ENCODE data around the gene FRMD4A.

Gene FRMD4A

GRCh38 chr10:14182781-14183180 is 147.9 kb downstream of the FRMD4A start:
- DNase-seq = no peak

GRCh38 chr10:14181567-14181936 is 149.2 kb downstream of the FRMD4A start:
- no peak for DNase-seq

- no peak for DNase-seq
These were observed 149.7 kb downstream of the FRMD4A start for GRCh38 chr10:14180911-14181566.

- no peak for DNase-seq
These were observed 151.5 kb downstream of the FRMD4A start for GRCh38 chr10:14179251-14179650.

GRCh38 chr10:14173706-14174594 is 156.8 kb downstream of the FRMD4A start:
- no peak for DNase-seq

GRCh38 chr10:14173391-14173705 is 157.4 kb downstream of the FRMD4A start:
- DNase-seq = no peak

GRCh38 chr10:14172336-14172950 is 158.3 kb downstream of the FRMD4A start:
- no peak for DNase-seq

- no peak for DNase-seq
These were observed 159.4 kb downstream of the FRMD4A start for GRCh38 chr10:14171336-14171735.

GRCh38 chr10:14163377-14164086 is 167.2 kb downstream of the FRMD4A start:
- no peak for DNase-seq

GRCh38 chr10:14162629-14163344 is 167.9 kb downstream of the FRMD4A start:
- DNase-seq = no peak

GRCh38 chr10:14162061-14162460 is 168.7 kb downstream of the FRMD4A start:
- no peak for DNase-seq

- no peak for DNase-seq
These were observed 170.4 kb downstream of the FRMD4A start for GRCh38 chr10:14160299-14160698.

GRCh38 chr10:14158575-14158974 is 172.1 kb downstream of the FRMD4A start:
- DNase-seq = no peak

- no peak for DNase-seq
These were observed 174.6 kb downstream of the FRMD4A start for GRCh38 chr10:14156104-14156503.

- no peak for DNase-seq
These were observed 177.1 kb downstream of the FRMD4A start for GRCh38 chr10:14153570-14154055.

GRCh38 chr10:14151571-14151970 is 179.2 kb downstream of the FRMD4A start:
- DNase-seq = no peak

- no peak for DNase-seq
These were observed 180.2 kb downstream of the FRMD4A start for GRCh38 chr10:14150526-14150925.

- no peak for DNase-seq
These were observed 184.2 kb downstream of the FRMD4A start for GRCh38 chr10:14146501-14146900.

- DNase-seq = no peak
These were observed 184.7 kb downstream of the FRMD4A start for GRCh38 chr10:14146025-14146424.

GRCh38 chr10:14144451-14144850 is 186.3 kb downstream of the FRMD4A start:
- DNase-seq = no peak

- no peak for DNase-seq
These were observed 188.0 kb downstream of the FRMD4A start for GRCh38 chr10:14142606-14143250.

GRCh38 chr10:14141283-14141682 is 189.4 kb downstream of the FRMD4A start:
- DNase-seq = no peak
